ENCODE measurements around the gene HSPD1.

GRCh38 chr2:197472166-197472565, 27.5 kb downstream of the HSPD1 start:
- TF ChIP-seq CTCF (IDR thresholded peaks at IDR 0.05) (no peak), POLR2A (IDR thresholded peaks at IDR 0.05) (no peak)

All from uterus (tissue), 2 donors.